ENCODE data around the gene UQCRQ. TPM values are rescaled to one million over a fixed set of nuclear protein-coding genes. Genes with fewer than 3 reads are reported as not detected.

The UQCRQ gene
- total and polyA plus RNA-seq, 2 experiments from 2014 or later = 104 to 1,308 TPM

DNA sequence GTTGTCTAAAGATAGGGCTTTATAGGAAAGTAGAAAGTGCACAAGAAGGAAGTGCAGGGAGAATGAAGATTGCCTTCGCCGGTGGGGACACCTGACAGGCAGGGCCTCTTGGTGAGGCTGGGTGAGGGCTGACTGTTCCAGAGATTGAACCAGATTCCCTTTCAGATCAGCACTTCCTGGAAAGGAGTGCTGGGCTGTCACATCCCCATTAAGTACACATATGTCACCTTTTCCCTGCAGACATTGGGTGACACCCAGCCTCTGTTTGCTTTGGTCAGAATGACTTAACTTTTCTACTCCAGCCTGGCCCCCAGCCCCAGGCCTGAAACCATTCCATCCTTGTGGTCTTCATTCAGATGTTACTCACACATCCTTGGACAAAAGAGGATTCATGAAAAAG, 28.6 kb upstream of the UQCRQ start:
- no peak overlapping the region for H3K4me3 ChIP-seq
- no peaks in the 10 kb centered on the region for H3F3A ChIP-seq (replicated peaks; ENCODE audit: low read depth)
- H3K27ac ChIP-seq (ENCODE audit: low read depth) = no peak overlapping the region
- H3K9me3 Mint-ChIP-seq = no peaks in the 10 kb centered on the region
- no peaks in the 10 kb centered on the region for H4K20me1 ChIP-seq (replicated peaks; ENCODE audit: insufficient read depth)
- H3K27me3 Mint-ChIP-seq (ENCODE audit: insufficient read depth, low read depth, poor library complexity) = peaks cover 2% of the 10 kb centered on the region
- no peak overlapping the region for H3K27ac Mint-ChIP-seq
- ATAC-seq (no peak), DNase-seq (ENCODE audit: low spot score) (no peak)
- no peak overlapping the region for H2AFZ ChIP-seq
- H3K79me2 ChIP-seq (replicated peaks; ENCODE audit: insufficient read depth) = no peaks in the 10 kb centered on the region
- no peaks in the 10 kb centered on the region for H3K36me3 ChIP-seq (ENCODE audit: insufficient read depth)
- no peak overlapping the region for H3K4me3 Mint-ChIP-seq
- no peaks in the 10 kb centered on the region for H3K36me3 Mint-ChIP-seq (ENCODE audit: low read depth)
- no peaks in the 10 kb centered on the region for H3K9me2 ChIP-seq (ENCODE audit: insufficient read depth)
- TF ChIP-seq JUNB (IDR thresholded peaks at IDR 0.05; ENCODE audit: unreplicated experiment) = no peak
- H3K4me1 Mint-ChIP-seq = no peaks in the 10 kb centered on the region
- H3K27me3 ChIP-seq (ENCODE audit: insufficient read depth) = peaks cover 5% of the 10 kb centered on the region; the same call in 1 of the 2 replicates
- H3K4me2 ChIP-seq = no peak overlapping the region
- no peaks in the 10 kb centered on the region for H3K4me1 ChIP-seq (ENCODE audit: insufficient read depth)

DNA sequence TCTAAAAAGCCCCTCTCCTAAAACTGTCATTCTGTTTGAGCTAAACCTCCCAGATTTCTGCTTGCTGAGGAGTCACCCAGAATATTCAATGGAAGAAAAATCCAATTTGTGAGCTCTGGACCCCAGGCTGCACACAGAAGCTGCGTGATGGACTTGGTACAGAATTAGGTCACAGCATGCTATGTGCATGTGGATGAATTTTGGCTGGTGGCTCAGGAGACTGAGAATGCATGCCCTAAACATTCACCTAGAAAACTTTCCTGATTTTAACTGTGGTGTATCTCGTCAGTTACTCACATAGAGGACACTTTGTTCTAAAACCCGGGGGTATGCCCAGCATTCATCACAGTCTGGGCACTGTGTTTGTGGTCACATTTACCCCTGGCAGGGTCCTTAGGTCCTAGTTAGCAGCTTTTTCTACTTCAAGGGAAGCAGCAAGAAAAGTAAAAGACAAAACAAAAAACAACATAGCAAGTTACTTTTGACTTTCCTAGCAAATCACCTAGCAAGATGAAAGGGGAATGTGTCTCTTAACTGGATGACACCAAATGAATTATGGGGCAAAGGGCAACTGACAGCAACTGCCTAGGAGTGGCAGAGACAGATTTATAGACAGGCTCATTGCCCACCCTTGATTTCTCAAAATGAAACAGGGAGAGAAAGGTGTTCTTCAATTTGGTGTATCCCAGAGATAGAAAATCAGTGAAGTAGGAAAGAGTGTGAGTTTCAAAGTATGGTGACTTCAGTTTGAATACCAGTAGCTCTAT, 27.7 kb upstream of the UQCRQ start:
- H3K4me2 ChIP-seq = no peak overlapping the region
- H3K36me3 ChIP-seq (ENCODE audit: insufficient read depth) = no peaks in the 10 kb centered on the region
- H3K27me3 ChIP-seq (ENCODE audit: insufficient read depth) = no peaks in the 10 kb centered on the region
- DNase-seq (ENCODE audit: low spot score) (no peak), ATAC-seq (no peak)
- no peaks in the 10 kb centered on the region for H3K9me3 Mint-ChIP-seq
- H3K4me1 ChIP-seq (ENCODE audit: insufficient read depth) = no peaks in the 10 kb centered on the region
- no peaks in the 10 kb centered on the region for H4K20me1 ChIP-seq (replicated peaks; ENCODE audit: insufficient read depth)
- no peak overlapping the region for H2AFZ ChIP-seq
- H3K9me2 ChIP-seq (ENCODE audit: insufficient read depth) = no peaks in the 10 kb centered on the region
- H3K27ac ChIP-seq (ENCODE audit: low read depth) = no peak overlapping the region
- H3K4me1 Mint-ChIP-seq = no peaks in the 10 kb centered on the region
- no peaks in the 10 kb centered on the region for H3K36me3 Mint-ChIP-seq (ENCODE audit: low read depth)
- H3K27me3 Mint-ChIP-seq (ENCODE audit: insufficient read depth, low read depth, poor library complexity) = peaks cover 2% of the 10 kb centered on the region
- no peaks in the 10 kb centered on the region for H3F3A ChIP-seq (replicated peaks; ENCODE audit: low read depth)
- H3K27ac Mint-ChIP-seq = no peak overlapping the region
- H3K4me3 ChIP-seq = no peak overlapping the region
- H3K79me2 ChIP-seq (replicated peaks; ENCODE audit: insufficient read depth) = no peaks in the 10 kb centered on the region
- no peak overlapping the region for H3K4me3 Mint-ChIP-seq
- TF ChIP-seq, protein P1, sequence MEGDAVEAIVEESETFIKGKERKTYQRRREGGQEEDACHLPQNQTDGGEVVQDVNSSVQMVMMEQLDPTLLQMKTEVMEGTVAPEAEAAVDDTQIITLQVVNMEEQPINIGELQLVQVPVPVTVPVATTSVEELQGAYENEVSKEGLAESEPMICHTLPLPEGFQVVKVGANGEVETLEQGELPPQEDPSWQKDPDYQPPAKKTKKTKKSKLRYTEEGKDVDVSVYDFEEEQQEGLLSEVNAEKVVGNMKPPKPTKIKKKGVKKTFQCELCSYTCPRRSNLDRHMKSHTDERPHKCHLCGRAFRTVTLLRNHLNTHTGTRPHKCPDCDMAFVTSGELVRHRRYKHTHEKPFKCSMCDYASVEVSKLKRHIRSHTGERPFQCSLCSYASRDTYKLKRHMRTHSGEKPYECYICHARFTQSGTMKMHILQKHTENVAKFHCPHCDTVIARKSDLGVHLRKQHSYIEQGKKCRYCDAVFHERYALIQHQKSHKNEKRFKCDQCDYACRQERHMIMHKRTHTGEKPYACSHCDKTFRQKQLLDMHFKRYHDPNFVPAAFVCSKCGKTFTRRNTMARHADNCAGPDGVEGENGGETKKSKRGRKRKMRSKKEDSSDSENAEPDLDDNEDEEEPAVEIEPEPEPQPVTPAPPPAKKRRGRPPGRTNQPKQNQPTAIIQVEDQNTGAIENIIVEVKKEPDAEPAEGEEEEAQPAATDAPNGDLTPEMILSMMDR (conservative IDR thresholded peaks at IDR 0.05; ENCODE audit: low read depth in 2 of 2) = no peak
- TF ChIP-seq POLR2AphosphoS5 (IDR thresholded peaks at IDR 0.05; ENCODE audit: low read depth) (no peak), ZNF114 (CRISPR knock-in tag; IDR thresholded peaks at IDR 0.05) (no peak), NANOG (IDR thresholded peaks at IDR 0.05; ENCODE audit: borderline replicate concordance) (no peak), JUNB (IDR thresholded peaks at IDR 0.05; ENCODE audit: unreplicated experiment) (no peak), CREB1 (CRISPR knock-in tag; IDR thresholded peaks at IDR 0.05; ENCODE audit: low read depth) (no peak), EZH2 (IDR thresholded peaks at IDR 0.05; ENCODE audit: low read depth, unreplicated experiment) (no peak), STAT1 (IDR thresholded peaks at IDR 0.05; ENCODE audit: unreplicated experiment) (no peak), EZH2phosphoT487 (IDR thresholded peaks at IDR 0.05; ENCODE audit: unreplicated experiment) (no peak)
- TF ChIP-seq, protein P2, sequence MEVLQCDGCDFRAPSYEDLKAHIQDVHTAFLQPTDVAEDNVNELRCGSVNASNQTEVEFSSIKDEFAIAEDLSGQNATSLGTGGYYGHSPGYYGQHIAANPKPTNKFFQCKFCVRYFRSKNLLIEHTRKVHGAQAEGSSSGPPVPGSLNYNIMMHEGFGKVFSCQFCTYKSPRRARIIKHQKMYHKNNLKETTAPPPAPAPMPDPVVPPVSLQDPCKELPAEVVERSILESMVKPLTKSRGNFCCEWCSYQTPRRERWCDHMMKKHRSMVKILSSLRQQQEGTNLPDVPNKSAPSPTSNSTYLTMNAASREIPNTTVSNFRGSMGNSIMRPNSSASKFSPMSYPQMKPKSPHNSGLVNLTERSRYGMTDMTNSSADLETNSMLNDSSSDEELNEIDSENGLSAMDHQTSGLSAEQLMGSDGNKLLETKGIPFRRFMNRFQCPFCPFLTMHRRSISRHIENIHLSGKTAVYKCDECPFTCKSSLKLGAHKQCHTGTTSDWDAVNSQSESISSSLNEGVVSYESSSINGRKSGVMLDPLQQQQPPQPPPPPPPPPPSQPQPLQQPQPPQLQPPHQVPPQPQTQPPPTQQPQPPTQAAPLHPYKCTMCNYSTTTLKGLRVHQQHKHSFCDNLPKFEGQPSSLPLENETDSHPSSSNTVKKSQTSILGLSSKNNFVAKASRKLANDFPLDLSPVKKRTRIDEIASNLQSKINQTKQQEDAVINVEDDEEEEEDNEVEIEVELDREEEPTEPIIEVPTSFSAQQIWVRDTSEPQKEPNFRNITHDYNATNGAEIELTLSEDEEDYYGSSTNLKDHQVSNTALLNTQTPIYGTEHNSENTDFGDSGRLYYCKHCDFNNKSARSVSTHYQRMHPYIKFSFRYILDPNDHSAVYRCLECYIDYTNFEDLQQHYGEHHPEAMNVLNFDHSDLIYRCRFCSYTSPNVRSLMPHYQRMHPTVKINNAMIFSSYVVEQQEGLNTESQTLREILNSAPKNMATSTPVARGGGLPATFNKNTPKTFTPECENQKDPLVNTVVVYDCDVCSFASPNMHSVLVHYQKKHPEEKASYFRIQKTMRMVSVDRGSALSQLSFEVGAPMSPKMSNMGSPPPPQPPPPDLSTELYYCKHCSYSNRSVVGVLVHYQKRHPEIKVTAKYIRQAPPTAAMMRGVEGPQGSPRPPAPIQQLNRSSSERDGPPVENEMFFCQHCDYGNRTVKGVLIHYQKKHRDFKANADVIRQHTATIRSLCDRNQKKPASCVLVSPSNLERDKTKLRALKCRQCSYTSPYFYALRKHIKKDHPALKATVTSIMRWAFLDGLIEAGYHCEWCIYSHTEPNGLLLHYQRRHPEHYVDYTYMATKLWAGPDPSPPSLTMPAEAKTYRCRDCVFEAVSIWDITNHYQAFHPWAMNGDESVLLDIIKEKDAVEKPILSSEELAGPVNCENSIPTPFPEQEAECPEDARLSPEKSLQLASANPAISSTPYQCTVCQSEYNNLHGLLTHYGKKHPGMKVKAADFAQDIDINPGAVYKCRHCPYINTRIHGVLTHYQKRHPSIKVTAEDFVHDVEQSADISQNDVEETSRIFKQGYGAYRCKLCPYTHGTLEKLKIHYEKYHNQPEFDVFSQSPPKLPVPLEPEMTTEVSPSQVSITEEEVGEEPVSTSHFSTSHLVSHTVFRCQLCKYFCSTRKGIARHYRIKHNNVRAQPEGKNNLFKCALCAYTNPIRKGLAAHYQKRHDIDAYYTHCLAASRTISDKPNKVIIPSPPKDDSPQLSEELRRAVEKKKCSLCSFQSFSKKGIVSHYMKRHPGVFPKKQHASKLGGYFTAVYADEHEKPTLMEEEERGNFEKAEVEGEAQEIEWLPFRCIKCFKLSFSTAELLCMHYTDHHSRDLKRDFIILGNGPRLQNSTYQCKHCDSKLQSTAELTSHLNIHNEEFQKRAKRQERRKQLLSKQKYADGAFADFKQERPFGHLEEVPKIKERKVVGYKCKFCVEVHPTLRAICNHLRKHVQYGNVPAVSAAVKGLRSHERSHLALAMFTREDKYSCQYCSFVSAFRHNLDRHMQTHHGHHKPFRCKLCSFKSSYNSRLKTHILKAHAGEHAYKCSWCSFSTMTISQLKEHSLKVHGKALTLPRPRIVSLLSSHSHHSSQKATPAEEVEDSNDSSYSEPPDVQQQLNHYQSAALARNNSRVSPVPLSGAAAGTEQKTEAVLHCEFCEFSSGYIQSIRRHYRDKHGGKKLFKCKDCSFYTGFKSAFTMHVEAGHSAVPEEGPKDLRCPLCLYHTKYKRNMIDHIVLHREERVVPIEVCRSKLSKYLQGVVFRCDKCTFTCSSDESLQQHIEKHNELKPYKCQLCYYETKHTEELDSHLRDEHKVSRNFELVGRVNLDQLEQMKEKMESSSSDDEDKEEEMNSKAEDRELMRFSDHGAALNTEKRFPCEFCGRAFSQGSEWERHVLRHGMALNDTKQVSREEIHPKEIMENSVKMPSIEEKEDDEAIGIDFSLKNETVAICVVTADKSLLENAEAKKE (CRISPR knock-in tag; IDR thresholded peaks at IDR 0.05) = no peak
- TF ChIP-seq, protein P3, sequence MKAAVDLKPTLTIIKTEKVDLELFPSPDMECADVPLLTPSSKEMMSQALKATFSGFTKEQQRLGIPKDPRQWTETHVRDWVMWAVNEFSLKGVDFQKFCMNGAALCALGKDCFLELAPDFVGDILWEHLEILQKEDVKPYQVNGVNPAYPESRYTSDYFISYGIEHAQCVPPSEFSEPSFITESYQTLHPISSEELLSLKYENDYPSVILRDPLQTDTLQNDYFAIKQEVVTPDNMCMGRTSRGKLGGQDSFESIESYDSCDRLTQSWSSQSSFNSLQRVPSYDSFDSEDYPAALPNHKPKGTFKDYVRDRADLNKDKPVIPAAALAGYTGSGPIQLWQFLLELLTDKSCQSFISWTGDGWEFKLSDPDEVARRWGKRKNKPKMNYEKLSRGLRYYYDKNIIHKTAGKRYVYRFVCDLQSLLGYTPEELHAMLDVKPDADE (IDR thresholded peaks at IDR 0.05) = no peak

Measured in GM23338 (cell line).